ENCODE results near the gene TOX2.

Gene TOX2

GRCh38 chr20:43959079-43959919, 44.6 kb downstream of the TOX2 start:
- no peak for DNase-seq (ENCODE audit: low read depth)

- DNase-seq (ENCODE audit: low read depth): no peak
Observed at GRCh38 chr20:43959920-43960227, 45.2 kb downstream of the TOX2 start.

GRCh38 chr20:43960231-43960630, 45.6 kb downstream of the TOX2 start:
- DNase-seq (ENCODE audit: low read depth): no peak

GRCh38 chr20:43961116-43961515, 46.5 kb downstream of the TOX2 start:
- DNase-seq (ENCODE audit: low read depth): no peak

- DNase-seq (ENCODE audit: low read depth): no peak
Observed at GRCh38 chr20:43961541-43962471, 47.2 kb downstream of the TOX2 start.

- DNase-seq (ENCODE audit: low read depth): no peak
Observed at GRCh38 chr20:43962530-43962929, 47.9 kb downstream of the TOX2 start.

- DNase-seq (ENCODE audit: low read depth): no peak
Observed at GRCh38 chr20:43963233-43963632, 48.6 kb downstream of the TOX2 start.

GRCh38 chr20:43963872-43964791, 49.5 kb downstream of the TOX2 start:
- DNase-seq (ENCODE audit: low read depth): no peak

GRCh38 chr20:43968341-43969000, 53.8 kb downstream of the TOX2 start:
- DNase-seq (ENCODE audit: low read depth): no peak

- DNase-seq (ENCODE audit: low read depth): no peak
Observed at GRCh38 chr20:43969028-43969447, 54.4 kb downstream of the TOX2 start.

- DNase-seq (ENCODE audit: low read depth): no peak
Observed at GRCh38 chr20:43969501-43970182, 55.0 kb downstream of the TOX2 start.

GRCh38 chr20:43971267-43971666, 56.6 kb downstream of the TOX2 start:
- no peak for DNase-seq (ENCODE audit: low read depth)

GRCh38 chr20:43972051-43972450, 57.4 kb downstream of the TOX2 start:
- DNase-seq (ENCODE audit: low read depth): no peak

GRCh38 chr20:43972692-43973091, 58.0 kb downstream of the TOX2 start:
- DNase-seq (ENCODE audit: low read depth): no peak

GRCh38 chr20:43973231-43973630, 58.6 kb downstream of the TOX2 start:
- no peak for DNase-seq (ENCODE audit: low read depth)

GRCh38 chr20:43973671-43974450, 59.2 kb downstream of the TOX2 start:
- no peak for DNase-seq (ENCODE audit: low read depth)

GRCh38 chr20:43974695-43975094, 60.0 kb downstream of the TOX2 start:
- DNase-seq (ENCODE audit: low read depth): no peak

GRCh38 chr20:43975096-43975768, 60.6 kb downstream of the TOX2 start:
- no peak for DNase-seq (ENCODE audit: low read depth)

GRCh38 chr20:43976547-43976946, 61.9 kb downstream of the TOX2 start:
- DNase-seq (ENCODE audit: low read depth): no peak

GRCh38 chr20:43977252-43977651, 62.6 kb downstream of the TOX2 start:
- no peak for DNase-seq (ENCODE audit: low read depth)
